ENCODE measurements around the gene CYP2W1. TPM values are rescaled to one million over a fixed set of nuclear protein-coding genes. Genes with fewer than 3 reads are reported as not detected.

CYP2W1 gene
- total RNA-seq, 1 donor from 2014 or later = not detected

DNA sequence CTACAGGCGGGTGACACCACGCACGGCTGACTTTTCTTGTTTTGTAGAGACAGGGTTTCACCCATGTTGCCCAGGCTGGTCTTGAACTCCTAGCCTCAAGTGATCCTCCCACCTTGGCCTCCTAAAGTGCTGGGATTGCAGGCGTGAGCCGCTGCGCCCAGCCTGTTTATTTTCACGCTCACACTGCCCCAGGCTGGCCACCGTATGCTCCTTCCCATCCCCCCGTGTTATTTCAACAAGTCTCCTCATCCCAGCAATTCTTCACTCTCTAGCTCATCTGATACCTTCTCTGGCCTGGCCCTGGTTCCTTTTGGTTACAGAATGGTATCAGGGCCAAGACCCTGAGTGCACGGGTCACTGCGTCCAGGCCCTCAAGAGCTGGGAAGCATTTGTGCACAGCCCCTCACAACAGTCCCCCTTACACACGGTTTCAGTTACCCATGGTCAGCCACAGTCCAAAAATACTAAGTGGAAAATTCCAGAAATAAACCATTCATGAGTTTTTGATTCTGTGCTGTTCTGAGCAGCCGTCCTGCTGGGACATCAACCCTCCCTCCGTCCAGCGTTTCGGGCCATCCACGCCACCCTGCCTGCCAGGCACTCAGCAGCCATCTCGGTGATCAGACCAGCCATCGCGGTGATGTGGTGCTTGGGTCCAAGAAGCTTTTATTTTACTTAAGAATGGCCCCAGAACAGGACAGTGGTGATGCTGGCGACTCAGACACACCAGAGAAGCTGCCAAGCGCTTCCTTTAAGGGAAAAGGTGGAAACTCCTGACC lies 16.5 kb upstream of the CYP2W1 start:
- H3K9me3 Mint-ChIP-seq = no peaks in the 10 kb centered on the region
- POLR2A ChIA-PET = interaction anchor here (0.7 kb wide), 1 partner anchor 215 kb away, joined by 4 read pairs; no protein-coding TSS in a partner anchor
- CTCF ChIA-PET = no interaction called here
- DNase-seq = no peak
- peaks cover 47% of the 10 kb centered on the region for H3K36me3 Mint-ChIP-seq (ENCODE audit: low read depth)
- no peak overlapping the region for H3K27ac Mint-ChIP-seq
- H3K27me3 Mint-ChIP-seq = peaks cover 5% of the 10 kb centered on the region
- H3K4me3 Mint-ChIP-seq = no peak overlapping the region
- intact Hi-C loops (cut with micrococcal nuclease) = no loop called here
- peaks cover 32% of the 10 kb centered on the region for H3K4me1 Mint-ChIP-seq
- TF ChIP-seq, protein P1, sequence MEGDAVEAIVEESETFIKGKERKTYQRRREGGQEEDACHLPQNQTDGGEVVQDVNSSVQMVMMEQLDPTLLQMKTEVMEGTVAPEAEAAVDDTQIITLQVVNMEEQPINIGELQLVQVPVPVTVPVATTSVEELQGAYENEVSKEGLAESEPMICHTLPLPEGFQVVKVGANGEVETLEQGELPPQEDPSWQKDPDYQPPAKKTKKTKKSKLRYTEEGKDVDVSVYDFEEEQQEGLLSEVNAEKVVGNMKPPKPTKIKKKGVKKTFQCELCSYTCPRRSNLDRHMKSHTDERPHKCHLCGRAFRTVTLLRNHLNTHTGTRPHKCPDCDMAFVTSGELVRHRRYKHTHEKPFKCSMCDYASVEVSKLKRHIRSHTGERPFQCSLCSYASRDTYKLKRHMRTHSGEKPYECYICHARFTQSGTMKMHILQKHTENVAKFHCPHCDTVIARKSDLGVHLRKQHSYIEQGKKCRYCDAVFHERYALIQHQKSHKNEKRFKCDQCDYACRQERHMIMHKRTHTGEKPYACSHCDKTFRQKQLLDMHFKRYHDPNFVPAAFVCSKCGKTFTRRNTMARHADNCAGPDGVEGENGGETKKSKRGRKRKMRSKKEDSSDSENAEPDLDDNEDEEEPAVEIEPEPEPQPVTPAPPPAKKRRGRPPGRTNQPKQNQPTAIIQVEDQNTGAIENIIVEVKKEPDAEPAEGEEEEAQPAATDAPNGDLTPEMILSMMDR (IDR thresholded peaks at IDR 0.05) = no peak
- no peak for ATAC-seq (ENCODE audit: low read depth)

DNA sequence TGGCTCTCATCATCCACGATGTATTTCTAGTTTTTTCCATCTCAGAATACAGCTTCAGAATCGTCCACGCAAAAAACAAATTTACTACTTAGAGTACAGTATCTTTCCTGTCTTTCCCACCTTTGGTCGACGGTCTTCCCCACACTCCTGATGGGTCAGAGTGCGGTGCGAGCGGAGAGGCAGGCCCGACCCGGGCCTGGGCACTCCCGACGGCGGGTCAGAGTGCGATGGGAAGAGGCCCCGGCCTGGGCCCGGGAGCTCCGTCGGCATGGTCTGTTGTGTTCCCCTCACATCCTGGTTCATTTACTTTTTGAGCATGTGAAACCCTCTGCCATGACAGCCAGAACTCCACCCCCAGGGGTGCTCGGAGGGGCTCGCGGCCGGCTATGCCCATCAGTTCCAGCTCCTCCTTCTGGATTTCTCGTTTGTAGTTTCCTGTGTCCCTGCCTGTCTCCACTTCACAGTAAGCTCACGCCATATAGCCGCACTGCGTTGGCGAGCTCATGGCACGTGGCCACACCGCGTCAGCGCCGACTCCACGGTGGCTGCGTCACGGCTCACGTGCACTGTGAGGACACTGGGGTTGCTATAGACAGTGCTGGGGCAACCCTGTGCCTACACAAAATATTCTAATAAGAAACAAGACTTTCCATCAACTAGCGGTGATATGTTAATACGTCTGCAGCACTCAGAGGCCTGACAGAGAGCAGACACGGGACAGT lies 15.5 kb upstream of the CYP2W1 start:
- DNase-seq (no peak), ATAC-seq (ENCODE audit: low read depth) (no peak)
- intact Hi-C loops (cut with micrococcal nuclease) = no loop called here
- H3K27ac Mint-ChIP-seq = no peak overlapping the region
- ChIA-PET POLR2A (interaction anchor here (0.6 kb wide), 1 partner anchor 44 kb away, joined by 3 read pairs; no protein-coding TSS in a partner anchor), CTCF (no interaction called here)
- no peaks in the 10 kb centered on the region for H3K9me3 Mint-ChIP-seq
- TF ChIP-seq, protein P1 (IDR thresholded peaks at IDR 0.05) = no peak
- H3K4me1 Mint-ChIP-seq = peaks cover 38% of the 10 kb centered on the region
- H3K27me3 Mint-ChIP-seq = no peaks in the 10 kb centered on the region
- H3K4me3 Mint-ChIP-seq = no peak overlapping the region
- peaks cover 55% of the 10 kb centered on the region for H3K36me3 Mint-ChIP-seq (ENCODE audit: low read depth)

DNA sequence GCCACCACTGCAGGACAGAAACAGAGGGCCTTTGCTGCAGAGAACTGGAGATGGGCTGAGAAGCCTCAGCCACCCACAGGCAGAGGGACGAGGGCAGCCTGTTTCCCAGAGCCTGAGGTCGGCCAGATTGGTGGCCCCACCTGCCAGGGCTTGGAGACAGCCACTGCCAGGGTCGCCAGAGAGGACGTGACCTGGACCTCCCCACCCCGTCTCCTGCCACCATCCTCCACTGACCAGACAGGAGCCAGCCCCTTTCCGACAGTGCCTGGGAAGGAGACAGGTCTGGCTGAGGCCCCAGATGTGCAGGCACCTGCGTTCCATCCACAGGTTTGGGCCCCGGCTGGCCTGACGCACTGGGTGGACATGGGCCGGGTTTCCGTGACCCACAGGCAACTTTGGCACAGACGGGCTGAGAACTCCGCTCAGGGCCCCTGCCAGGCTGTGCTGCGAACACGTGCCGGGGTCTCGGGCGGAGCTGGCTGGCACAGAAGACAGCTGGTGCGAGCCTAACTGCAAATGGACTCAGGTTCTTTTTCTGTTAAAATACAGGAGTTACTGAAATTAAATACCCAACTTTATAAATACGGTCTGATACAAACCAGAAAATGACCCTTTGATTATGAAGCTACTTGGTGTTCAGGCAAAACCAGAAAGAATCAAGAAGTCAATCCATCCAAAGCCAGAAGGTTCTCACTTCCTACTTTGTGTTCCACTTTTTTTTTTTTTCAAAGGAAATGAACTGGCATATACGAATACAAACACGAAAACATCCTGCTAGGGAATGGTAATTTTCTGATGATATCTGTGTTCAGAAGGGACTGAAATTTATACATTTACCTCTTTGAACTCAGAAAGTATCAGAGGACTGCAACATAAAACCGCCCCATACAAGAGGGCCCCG lies 14.5 kb upstream of the CYP2W1 start:
- no peaks in the 10 kb centered on the region for H3K9me3 Mint-ChIP-seq
- no peak overlapping the region for H3K27ac Mint-ChIP-seq
- H3K36me3 Mint-ChIP-seq (ENCODE audit: low read depth) = peaks cover 61% of the 10 kb centered on the region
- CTCF ChIA-PET = no interaction called here
- no peak for DNase-seq
- POLR2A ChIA-PET = no interaction called here
- H3K27me3 Mint-ChIP-seq = no peaks in the 10 kb centered on the region
- TF ChIP-seq, protein P1 (IDR thresholded peaks at IDR 0.05) = no peak
- intact Hi-C loops (cut with micrococcal nuclease) = no loop called here
- H3K4me1 Mint-ChIP-seq = peaks cover 45% of the 10 kb centered on the region
- no peak for ATAC-seq (ENCODE audit: low read depth)
- H3K4me3 Mint-ChIP-seq = no peak overlapping the region

DNA sequence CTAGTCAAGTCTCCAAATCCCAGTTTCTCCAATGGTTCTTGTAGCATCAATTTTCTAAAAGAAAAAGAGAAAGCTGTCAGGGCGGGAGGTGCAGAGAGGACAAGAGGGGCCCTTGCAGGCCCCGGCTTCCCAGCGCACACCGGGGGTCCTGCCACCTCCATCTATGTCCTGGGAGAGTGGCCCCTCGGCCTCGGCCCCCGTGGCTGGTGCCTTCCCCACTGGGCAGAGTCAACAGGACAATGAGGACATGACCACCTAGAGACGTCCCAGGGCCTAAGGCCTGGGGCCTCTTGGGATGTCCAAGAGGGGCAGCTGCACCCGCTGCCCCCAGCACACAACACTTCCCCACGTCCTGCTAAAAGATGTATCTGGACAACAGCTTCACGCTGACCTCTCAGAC lies 13.6 kb upstream of the CYP2W1 start:
- DNase-seq = no peak

More for the DNA sequence above, 13.6 kb upstream of the CYP2W1 start:
- Mint-ChIP-seq H3K4me3 (no peak overlapping the region), H3K4me1 (peaks cover 46% of the 10 kb centered on the region), H3K36me3 (ENCODE audit: low read depth) (peaks cover 61% of the 10 kb centered on the region), H3K27ac (no peak overlapping the region), H3K9me3 (no peaks in the 10 kb centered on the region), H3K27me3 (no peaks in the 10 kb centered on the region)
- no peak for ATAC-seq (ENCODE audit: low read depth)
- TF ChIP-seq, protein P1 (IDR thresholded peaks at IDR 0.05) = no peak
- intact Hi-C loops (cut with micrococcal nuclease) = no loop called here
- ChIA-PET POLR2A (interaction anchor here (0.6 kb wide), 1 partner anchor 20 kb away, joined by 5 read pairs; no protein-coding TSS in a partner anchor), CTCF (no interaction called here)

All from activated B cell treated with CpG ODN at 0.5 μM for 24 hours (primary cell).